A549 (cell line): ENCODE results near the gene PTBP2.

ENCODE experiments used
- CTCF ChIP-seq: fragments of >200 bp; sonication (Bioruptor Twin); formaldehyde crosslinking; IDR thresholded peaks from 3 replicates; pipeline ENCODE4 v1.5.1; 2016
- JUNB ChIP-seq: fragments of >200 bp; sonication (Bioruptor Twin); formaldehyde crosslinking; IDR thresholded peaks from 2 replicates; pipeline ENCODE4 v1.6.1; 2016
- MAZ ChIP-seq: fragments of 150-350 bp; IDR thresholded peaks from 2 replicates; pipeline ENCODE4 v1.6.1; 2014; ENCODE audit warnings: antibody characterized with exemption, low read depth, low read length, borderline replicate concordance
- POLR2A ChIP-seq: IDR thresholded peaks from 2 replicates; pipeline ENCODE4 v1.6.1; 2012; ENCODE audit warnings: mild to moderate bottlenecking, low read length
- TF ChIP-seq, protein P1 (sequence below): fragments of 200-600 bp; sonication (generic); IDR thresholded peaks from 2 replicates; pipeline ENCODE4 v1.6.1; 2016; ENCODE audit warnings: antibody characterized with exemption, mild to moderate bottlenecking, moderate library complexity

DNA sequence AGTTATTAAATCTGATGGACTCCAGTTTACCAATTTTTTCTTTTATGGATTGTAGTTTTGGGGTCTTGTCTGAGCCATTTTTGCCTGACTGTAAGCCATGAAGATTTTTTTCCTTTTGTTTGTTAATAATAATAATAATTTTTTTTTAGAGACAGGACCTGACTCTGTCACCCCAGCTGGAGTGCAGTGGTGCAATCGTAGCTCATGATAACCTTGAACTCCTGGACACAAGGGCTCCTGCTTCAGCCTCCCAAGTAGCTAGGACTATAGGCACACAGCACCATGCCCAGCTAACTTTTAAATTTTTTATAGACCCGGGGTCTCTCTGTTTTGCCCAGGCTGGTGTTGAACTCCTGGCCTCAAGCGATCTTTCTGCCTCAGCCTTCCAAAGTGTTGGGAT is 6.3 kb downstream of the PTBP2 start:
- no peak for TF ChIP-seq CTCF
- TF ChIP-seq, protein P1, sequence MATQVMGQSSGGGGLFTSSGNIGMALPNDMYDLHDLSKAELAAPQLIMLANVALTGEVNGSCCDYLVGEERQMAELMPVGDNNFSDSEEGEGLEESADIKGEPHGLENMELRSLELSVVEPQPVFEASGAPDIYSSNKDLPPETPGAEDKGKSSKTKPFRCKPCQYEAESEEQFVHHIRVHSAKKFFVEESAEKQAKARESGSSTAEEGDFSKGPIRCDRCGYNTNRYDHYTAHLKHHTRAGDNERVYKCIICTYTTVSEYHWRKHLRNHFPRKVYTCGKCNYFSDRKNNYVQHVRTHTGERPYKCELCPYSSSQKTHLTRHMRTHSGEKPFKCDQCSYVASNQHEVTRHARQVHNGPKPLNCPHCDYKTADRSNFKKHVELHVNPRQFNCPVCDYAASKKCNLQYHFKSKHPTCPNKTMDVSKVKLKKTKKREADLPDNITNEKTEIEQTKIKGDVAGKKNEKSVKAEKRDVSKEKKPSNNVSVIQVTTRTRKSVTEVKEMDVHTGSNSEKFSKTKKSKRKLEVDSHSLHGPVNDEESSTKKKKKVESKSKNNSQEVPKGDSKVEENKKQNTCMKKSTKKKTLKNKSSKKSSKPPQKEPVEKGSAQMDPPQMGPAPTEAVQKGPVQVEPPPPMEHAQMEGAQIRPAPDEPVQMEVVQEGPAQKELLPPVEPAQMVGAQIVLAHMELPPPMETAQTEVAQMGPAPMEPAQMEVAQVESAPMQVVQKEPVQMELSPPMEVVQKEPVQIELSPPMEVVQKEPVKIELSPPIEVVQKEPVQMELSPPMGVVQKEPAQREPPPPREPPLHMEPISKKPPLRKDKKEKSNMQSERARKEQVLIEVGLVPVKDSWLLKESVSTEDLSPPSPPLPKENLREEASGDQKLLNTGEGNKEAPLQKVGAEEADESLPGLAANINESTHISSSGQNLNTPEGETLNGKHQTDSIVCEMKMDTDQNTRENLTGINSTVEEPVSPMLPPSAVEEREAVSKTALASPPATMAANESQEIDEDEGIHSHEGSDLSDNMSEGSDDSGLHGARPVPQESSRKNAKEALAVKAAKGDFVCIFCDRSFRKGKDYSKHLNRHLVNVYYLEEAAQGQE, result no peak
- no peak for TF ChIP-seq MAZ
- TF ChIP-seq JUNB, result no peak
- TF ChIP-seq POLR2A, result no peak
